ENCODE data around the gene TMEM30A. TPM values are rescaled to one million over a fixed set of nuclear protein-coding genes. Genes with fewer than 3 reads are reported as not detected.

The TMEM30A gene
- 10 to 100 TPM; 45.6 to 47.3 TPM for total RNA-seq

DNA sequence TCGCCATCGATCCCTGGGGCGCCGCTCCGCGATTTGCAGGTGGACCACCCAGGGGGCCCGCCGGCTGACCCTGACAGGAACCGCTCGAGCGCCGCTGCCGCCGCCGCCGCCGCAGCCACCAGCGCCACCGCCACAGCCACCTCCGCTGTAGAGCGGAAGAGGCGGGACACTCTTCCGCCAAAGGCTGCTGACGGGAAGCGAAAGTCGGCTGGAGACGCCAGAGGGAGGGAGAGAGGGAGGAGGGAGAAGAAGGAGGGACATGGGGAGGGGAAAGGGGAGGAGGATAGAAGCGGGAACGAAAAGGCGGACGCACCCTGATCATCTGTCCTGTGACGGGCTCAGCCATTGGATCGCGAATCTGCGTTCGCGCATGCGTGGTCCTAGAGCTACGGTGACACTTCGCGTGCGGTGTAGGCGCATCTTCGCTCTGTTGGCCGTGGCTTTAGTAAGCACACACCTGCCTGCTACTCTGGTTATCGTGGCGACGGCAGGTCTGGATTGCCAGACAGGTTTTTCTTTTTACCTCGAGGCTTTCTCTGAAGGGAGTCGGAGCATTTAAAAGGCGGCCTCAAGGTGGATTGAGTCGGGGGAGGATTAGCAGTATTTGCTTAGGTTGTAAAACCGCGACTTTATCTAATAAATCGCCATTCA, at the start of gene TMEM30A:
Gene TMEM30A (minus strand): TSS at position 161 of the 651 bp plus-strand sequence. CDS start 154 bp downstream, at position 7.
- no peaks in the 10 kb centered on the region for H3K9me3 ChIP-seq
- peak within 1 kb of the TSS; percentile 84 to 88 for H3K4me3 ChIP-seq
- no peaks in the 10 kb centered on the region for H3K27me3 ChIP-seq
- peaks cover 0 to 36% of the 10 kb centered on the region in 2 donors for H3K4me1 ChIP-seq
- H3K27ac ChIP-seq: peak within 1 kb of the TSS; percentile 89
- H3K36me3 ChIP-seq: no peaks in the 10 kb centered on the region
- DNase-seq (ENCODE audit: low spot score): peak; percentile 98
- peak in 1 of 2 donors; percentile 32 for TF ChIP-seq CTCF (IDR thresholded peaks at IDR 0.05)

GRCh38 chr6:75333676-75334200, 49.1 kb upstream of the TMEM30A start:
- Histone ChIP-seq H3K27ac (peak overlapping the region in 1 of 2 donors; percentile 59), H3K36me3 (no peaks in the 10 kb centered on the region), H3K9me3 (no peaks in the 10 kb centered on the region), H3K4me3 (no peak overlapping the region), H3K4me1 (peaks cover 0 to 22% of the 10 kb centered on the region in 2 donors), H3K27me3 (no peaks in the 10 kb centered on the region)
- TF ChIP-seq CTCF (IDR thresholded peaks at IDR 0.05): no peak
- DNase-seq (ENCODE audit: low spot score): no peak

GRCh38 chr6:75331151-75331550, 46.6 kb upstream of the TMEM30A start:
- Histone ChIP-seq H3K27me3 (no peaks in the 10 kb centered on the region), H3K4me3 (no peak overlapping the region), H3K27ac (no peak overlapping the region), H3K36me3 (no peaks in the 10 kb centered on the region), H3K4me1 (peaks cover 0 to 22% of the 10 kb centered on the region in 2 donors), H3K9me3 (no peaks in the 10 kb centered on the region)
- TF ChIP-seq CTCF (IDR thresholded peaks at IDR 0.05): no peak
- DNase-seq (ENCODE audit: low spot score): no peak

DNA sequence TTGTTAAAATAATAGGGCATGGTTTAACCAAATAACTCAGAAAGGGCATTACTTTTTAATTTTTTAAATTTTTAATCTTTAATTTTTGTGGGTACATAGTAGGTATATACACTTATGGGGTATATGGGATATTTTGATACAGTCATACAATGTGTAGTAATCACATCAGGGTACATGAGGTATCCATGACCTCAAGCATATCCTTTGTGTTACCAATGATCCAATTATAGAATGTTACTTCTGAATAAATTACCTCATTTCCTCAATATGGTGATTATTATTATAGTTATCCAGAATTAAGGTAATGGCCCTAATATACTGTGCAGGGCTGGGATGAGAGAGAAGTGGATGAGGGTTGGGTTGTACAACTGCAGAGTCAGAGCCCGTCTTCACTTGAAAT, 45.1 kb upstream of the TMEM30A start:
- Histone ChIP-seq H3K9me3 (no peaks in the 10 kb centered on the region), H3K4me1 (peaks cover 0 to 11% of the 10 kb centered on the region in 2 donors), H3K27me3 (no peaks in the 10 kb centered on the region), H3K36me3 (no peaks in the 10 kb centered on the region), H3K27ac (no peak overlapping the region), H3K4me3 (no peak overlapping the region)
- TF ChIP-seq CTCF (IDR thresholded peaks at IDR 0.05): no peak
- DNase-seq (ENCODE audit: low spot score): no peak

DNA sequence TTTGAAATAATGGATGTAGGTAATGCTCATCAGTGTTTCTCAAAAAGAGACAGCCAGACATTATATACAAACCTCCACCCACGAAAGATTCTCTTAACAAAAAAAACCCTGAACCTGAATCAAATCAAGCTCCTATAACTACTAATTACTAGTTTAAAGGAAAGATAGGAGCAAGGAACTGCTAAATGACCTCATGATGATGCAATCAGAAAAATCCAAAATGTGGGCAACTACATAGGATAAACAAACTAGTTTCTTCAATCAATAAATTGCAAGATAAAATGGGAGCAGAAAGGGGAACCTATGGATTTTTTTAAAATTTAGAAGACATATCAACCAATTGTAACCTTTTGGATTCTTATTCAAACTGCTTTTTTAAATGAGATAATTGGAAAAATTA, 43.2 kb upstream of the TMEM30A start:
- Histone ChIP-seq H3K27ac (no peak overlapping the region), H3K36me3 (no peaks in the 10 kb centered on the region), H3K9me3 (no peaks in the 10 kb centered on the region), H3K4me3 (no peak overlapping the region), H3K27me3 (no peaks in the 10 kb centered on the region), H3K4me1 (no peaks in the 10 kb centered on the region)
- DNase-seq (ENCODE audit: low spot score): no peak
- no peak for TF ChIP-seq CTCF (IDR thresholded peaks at IDR 0.05)
